NCI-H1092 treated with DMSO at 0.1 percent for 48 hours (cell line): ENCODE results near the gene KAT7.
"Not testable (repeated sequence)": the region's sequence is repeated elsewhere in the genome, so short reads cannot be mapped to it uniquely, and the experiment has no call there.

Experiments used
- DNase-seq: peaks from one replicate; lab custom pipeline; 2025; lab: John Stamatoyannopoulos, UW

Gene KAT7

GRCh38 chr17:49788478-49789242 is at the start of gene KAT7:
Gene KAT7, plus strand, starts transcription at chr17:49788681. Its CDS starts 154 bp downstream, at chr17:49788835.
- DNase-seq = peak; percentile 99

- DNase-seq = peak; percentile 77
Measured at GRCh38 chr17:49739641-49740271, 48.7 kb upstream of the KAT7 start.

- no peak for DNase-seq
Measured at GRCh38 chr17:49741009-49741691, 47.3 kb upstream of the KAT7 start.

- no peak for DNase-seq
Measured at GRCh38 chr17:49741692-49742076, 46.8 kb upstream of the KAT7 start.

- DNase-seq = no peak
Measured at GRCh38 chr17:49742166-49742638, 46.3 kb upstream of the KAT7 start.

GRCh38 chr17:49745175-49746139 is 43.0 kb upstream of the KAT7 start:
- no peak for DNase-seq

- DNase-seq = no peak
Measured at GRCh38 chr17:49746791-49747490, 41.5 kb upstream of the KAT7 start.

- DNase-seq = no peak
Measured at GRCh38 chr17:49747632-49748031, 40.8 kb upstream of the KAT7 start.

GRCh38 chr17:49748223-49748622 is 40.3 kb upstream of the KAT7 start:
- DNase-seq = no peak

- no peak for DNase-seq
Measured at GRCh38 chr17:49748791-49749190, 39.7 kb upstream of the KAT7 start.

- DNase-seq = no peak
Measured at GRCh38 chr17:49749730-49750129, 38.8 kb upstream of the KAT7 start.

- DNase-seq = no peak
Measured at GRCh38 chr17:49752508-49752907, 36.0 kb upstream of the KAT7 start.

- DNase-seq = no peak
Measured at GRCh38 chr17:49753959-49754391, 34.5 kb upstream of the KAT7 start.

GRCh38 chr17:49755663-49756283 is 32.7 kb upstream of the KAT7 start:
- no peak for DNase-seq

GRCh38 chr17:49756323-49757150 is 31.9 kb upstream of the KAT7 start:
- no peak for DNase-seq

- no peak for DNase-seq
Measured at GRCh38 chr17:49757151-49757777, 31.2 kb upstream of the KAT7 start.

GRCh38 chr17:49758464-49759010 is 29.9 kb upstream of the KAT7 start:
- not testable (repeated sequence) for DNase-seq

- no peak for DNase-seq
Measured at GRCh38 chr17:49759203-49759602, 29.3 kb upstream of the KAT7 start.

- no peak for DNase-seq
Measured at GRCh38 chr17:49760296-49760695, 28.2 kb upstream of the KAT7 start.
